NB4 (cell line): ENCODE results near the gene RNF112.

Experiments used
- CTCF ChIP-seq: IDR thresholded peaks from one replicate; pipeline ENCODE4 v1.5.1; 2012; ENCODE audit warnings: low read depth, low read length
- POLR2A ChIP-seq: IDR thresholded peaks from 2 replicates; pipeline ENCODE4 v1.6.1; 2011; ENCODE audit warnings: mild to moderate bottlenecking; ENCODE audit not compliant: insufficient read length; ENCODE audit errors: extremely low read depth

GRCh38 chr17:19371259-19372010, 39.6 kb upstream of the RNF112 start:
- TF ChIP-seq CTCF (no peak), POLR2A (no peak)
